ENCODE data around the gene HYDIN. TPM values are rescaled to one million over a fixed set of nuclear protein-coding genes. Genes with fewer than 3 reads are reported as not detected.

HYDIN gene
- total and polyA plus RNA-seq, 9 of the 15 experiments (the other 6 are each of a cell fraction or from before 2014, with no cell fraction given): 0.08 to 0.43 (median 0.14) TPM; not detected in 1

DNA sequence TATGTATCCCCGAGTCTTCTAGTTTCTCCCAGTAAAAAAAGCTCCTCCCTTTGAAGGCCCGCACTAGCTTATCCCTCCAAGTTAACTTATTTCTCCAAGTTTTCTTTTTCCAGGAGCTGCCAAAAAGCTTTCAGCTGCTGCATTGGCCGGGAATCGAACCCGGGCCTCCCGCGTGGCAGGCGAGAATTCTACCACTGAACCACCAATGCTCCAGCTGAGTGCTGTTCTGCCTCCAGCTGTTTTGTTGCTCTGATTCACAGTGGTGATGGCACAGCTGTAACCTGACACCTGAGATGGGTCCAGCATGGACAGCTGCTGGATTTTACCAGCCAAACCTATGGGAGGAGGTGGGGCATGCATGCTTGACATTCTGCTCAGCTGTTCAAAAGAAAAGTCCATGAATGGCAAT, 451.6 kb downstream of the HYDIN start (continued):
- TF ChIP-seq, protein P1, sequence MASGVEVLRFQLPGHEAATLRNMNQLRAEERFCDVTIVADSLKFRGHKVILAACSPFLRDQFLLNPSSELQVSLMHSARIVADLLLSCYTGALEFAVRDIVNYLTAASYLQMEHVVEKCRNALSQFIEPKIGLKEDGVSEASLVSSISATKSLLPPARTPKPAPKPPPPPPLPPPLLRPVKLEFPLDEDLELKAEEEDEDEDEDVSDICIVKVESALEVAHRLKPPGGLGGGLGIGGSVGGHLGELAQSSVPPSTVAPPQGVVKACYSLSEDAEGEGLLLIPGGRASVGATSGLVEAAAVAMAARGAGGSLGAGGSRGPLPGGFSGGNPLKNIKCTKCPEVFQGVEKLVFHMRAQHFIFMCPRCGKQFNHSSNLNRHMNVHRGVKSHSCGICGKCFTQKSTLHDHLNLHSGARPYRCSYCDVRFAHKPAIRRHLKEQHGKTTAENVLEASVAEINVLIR (CRISPR knock-in tag; IDR thresholded peaks at IDR 0.05): no peak
- TF ChIP-seq XRCC5 (IDR thresholded peaks at IDR 0.05; ENCODE audit: low read depth, low read length) (no peak), ZNF780A (CRISPR knock-in tag; IDR thresholded peaks at IDR 0.05) (no peak), HMG20A (CRISPR knock-in tag; conservative IDR thresholded peaks at IDR 0.05) (no peak), TCF3 (CRISPR knock-in tag; IDR thresholded peaks at IDR 0.05) (no peak), JUN (IDR thresholded peaks at IDR 0.05; ENCODE audit: borderline replicate concordance, low read depth, low read length) (no peak), JUN (CRISPR knock-in tag; IDR thresholded peaks at IDR 0.05; ENCODE audit: borderline replicate concordance) (no peak), TBP (optimal IDR thresholded peaks at IDR 0.05; ENCODE audit: low read depth, low read length) (peak; percentile 97), EWSR1 (IDR thresholded peaks at IDR 0.05; ENCODE audit: borderline replicate concordance, low read depth, partially characterized antibody) (no peak), ZFPM2 (CRISPR knock-in tag; IDR thresholded peaks at IDR 0.05) (no peak), EHMT2 (IDR thresholded peaks at IDR 0.05) (no peak), POLR3A (IDR thresholded peaks at IDR 0.05; ENCODE audit: borderline replicate concordance, extremely low read depth, insufficient read depth, insufficient read length) (peak; percentile 79), FOXJ2 (tag; IDR thresholded peaks at IDR 0.05) (no peak), POLR2H (tag; IDR thresholded peaks at IDR 0.05; ENCODE audit: low read depth) (peak; percentile 94), SMC3 (conservative IDR thresholded peaks at IDR 0.05; ENCODE audit: insufficient read depth, low read depth, low read length) (no peak), CEBPG (CRISPR knock-in tag; IDR thresholded peaks at IDR 0.05) (no peak), CEBPG (tag; conservative IDR thresholded peaks at IDR 0.05 in 1 of 2, IDR thresholded peaks at IDR 0.05 in 1 of 2) (no peak), SAP30 (IDR thresholded peaks at IDR 0.05; ENCODE audit: borderline replicate concordance, insufficient read depth, low read depth, low read length, poor library complexity, severe bottlenecking) (no peak)
- TF ChIP-seq, protein P2, sequence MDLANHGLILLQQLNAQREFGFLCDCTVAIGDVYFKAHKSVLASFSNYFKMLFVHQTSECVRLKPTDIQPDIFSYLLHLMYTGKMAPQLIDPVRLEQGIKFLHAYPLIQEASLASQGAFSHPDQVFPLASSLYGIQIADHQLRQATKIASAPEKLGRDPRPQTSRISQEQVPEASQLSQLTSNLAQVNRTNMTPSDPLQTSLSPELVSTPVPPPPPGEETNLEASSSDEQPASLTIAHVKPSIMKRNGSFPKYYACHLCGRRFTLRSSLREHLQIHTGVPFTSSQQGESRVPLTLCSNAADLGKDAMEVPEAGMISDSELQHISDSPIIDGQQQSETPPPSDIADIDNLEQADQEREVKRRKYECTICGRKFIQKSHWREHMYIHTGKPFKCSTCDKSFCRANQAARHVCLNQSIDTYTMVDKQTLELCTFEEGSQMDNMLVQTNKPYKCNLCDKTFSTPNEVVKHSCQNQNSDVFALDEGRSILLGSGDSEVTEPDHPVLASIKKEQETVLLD (IDR thresholded peaks at IDR 0.05): no peak
- TF ChIP-seq, protein P3, sequence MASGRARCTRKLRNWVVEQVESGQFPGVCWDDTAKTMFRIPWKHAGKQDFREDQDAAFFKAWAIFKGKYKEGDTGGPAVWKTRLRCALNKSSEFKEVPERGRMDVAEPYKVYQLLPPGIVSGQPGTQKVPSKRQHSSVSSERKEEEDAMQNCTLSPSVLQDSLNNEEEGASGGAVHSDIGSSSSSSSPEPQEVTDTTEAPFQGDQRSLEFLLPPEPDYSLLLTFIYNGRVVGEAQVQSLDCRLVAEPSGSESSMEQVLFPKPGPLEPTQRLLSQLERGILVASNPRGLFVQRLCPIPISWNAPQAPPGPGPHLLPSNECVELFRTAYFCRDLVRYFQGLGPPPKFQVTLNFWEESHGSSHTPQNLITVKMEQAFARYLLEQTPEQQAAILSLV (tag; IDR thresholded peaks at IDR 0.05): no peak
- TF ChIP-seq, protein P4, sequence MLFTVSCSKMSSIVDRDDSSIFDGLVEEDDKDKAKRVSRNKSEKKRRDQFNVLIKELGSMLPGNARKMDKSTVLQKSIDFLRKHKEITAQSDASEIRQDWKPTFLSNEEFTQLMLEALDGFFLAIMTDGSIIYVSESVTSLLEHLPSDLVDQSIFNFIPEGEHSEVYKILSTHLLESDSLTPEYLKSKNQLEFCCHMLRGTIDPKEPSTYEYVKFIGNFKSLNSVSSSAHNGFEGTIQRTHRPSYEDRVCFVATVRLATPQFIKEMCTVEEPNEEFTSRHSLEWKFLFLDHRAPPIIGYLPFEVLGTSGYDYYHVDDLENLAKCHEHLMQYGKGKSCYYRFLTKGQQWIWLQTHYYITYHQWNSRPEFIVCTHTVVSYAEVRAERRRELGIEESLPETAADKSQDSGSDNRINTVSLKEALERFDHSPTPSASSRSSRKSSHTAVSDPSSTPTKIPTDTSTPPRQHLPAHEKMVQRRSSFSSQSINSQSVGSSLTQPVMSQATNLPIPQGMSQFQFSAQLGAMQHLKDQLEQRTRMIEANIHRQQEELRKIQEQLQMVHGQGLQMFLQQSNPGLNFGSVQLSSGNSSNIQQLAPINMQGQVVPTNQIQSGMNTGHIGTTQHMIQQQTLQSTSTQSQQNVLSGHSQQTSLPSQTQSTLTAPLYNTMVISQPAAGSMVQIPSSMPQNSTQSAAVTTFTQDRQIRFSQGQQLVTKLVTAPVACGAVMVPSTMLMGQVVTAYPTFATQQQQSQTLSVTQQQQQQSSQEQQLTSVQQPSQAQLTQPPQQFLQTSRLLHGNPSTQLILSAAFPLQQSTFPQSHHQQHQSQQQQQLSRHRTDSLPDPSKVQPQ (CRISPR knock-in tag; IDR thresholded peaks at IDR 0.05; ENCODE audit: borderline replicate concordance): no peak
- TF ChIP-seq, protein P5, sequence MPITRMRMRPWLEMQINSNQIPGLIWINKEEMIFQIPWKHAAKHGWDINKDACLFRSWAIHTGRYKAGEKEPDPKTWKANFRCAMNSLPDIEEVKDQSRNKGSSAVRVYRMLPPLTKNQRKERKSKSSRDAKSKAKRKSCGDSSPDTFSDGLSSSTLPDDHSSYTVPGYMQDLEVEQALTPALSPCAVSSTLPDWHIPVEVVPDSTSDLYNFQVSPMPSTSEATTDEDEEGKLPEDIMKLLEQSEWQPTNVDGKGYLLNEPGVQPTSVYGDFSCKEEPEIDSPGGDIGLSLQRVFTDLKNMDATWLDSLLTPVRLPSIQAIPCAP (CRISPR knock-in tag; IDR thresholded peaks at IDR 0.05; ENCODE audit: borderline replicate concordance): no peak
